ENCODE measurements around the gene RALY.

The RALY gene

DNA sequence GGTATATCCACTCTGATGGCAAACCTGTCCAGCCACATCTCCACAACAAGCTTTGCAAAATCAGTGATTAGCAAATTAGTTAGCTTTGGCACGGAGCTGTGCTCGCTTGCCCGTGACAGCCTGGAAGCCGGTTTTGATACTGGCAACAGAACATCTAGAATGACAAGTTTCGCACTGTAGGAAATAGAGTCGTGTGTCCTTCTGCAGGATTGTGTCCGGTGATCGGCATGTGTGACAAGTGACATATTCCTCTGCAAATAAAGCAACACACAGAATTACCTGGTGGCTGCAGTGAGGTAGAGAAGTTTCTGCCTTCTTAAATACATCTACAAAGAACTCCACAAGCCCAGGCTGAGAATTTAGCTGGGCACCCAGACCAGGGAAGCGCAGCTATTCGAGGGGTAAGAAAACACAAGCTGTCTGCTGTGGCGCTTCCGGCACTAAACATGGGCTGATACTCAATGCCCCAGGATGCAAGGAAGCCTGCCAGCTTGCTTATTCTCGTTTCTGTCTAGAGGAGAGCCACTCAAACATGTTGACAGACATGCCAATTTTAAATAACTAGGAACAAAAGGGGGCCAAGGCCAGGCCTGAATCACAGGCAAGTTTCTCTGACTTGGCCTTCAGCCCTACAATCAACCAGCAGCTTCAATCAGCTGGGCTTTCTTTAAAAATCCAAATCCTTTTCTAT lies 96.1 kb downstream of the RALY start:
- TF ChIP-seq OSR1 (CRISPR knock-in tag; IDR thresholded peaks at IDR 0.05) (no peak), CSDC2 (CRISPR knock-in tag; IDR thresholded peaks at IDR 0.05) (no peak), ZNF70 (CRISPR knock-in tag; IDR thresholded peaks at IDR 0.05) (no peak), ZFP3 (CRISPR knock-in tag; IDR thresholded peaks at IDR 0.05) (no peak), ZNF565 (CRISPR knock-in tag; conservative IDR thresholded peaks at IDR 0.05; ENCODE audit: low read depth) (no peak), TCF4 (CRISPR knock-in tag; IDR thresholded peaks at IDR 0.05; ENCODE audit: borderline replicate concordance) (no peak), ESRRG (CRISPR knock-in tag; IDR thresholded peaks at IDR 0.05) (no peak), TOX (CRISPR knock-in tag; IDR thresholded peaks at IDR 0.05; ENCODE audit: borderline replicate concordance) (no peak), POU6F1 (CRISPR knock-in tag; IDR thresholded peaks at IDR 0.05; ENCODE audit: borderline replicate concordance, low read depth) (no peak), ARNTL (CRISPR knock-in tag; IDR thresholded peaks at IDR 0.05; ENCODE audit: borderline replicate concordance, low read depth) (no peak), SNAI2 (CRISPR knock-in tag; IDR thresholded peaks at IDR 0.05) (no peak), BACH2 (CRISPR knock-in tag; IDR thresholded peaks at IDR 0.05; ENCODE audit: borderline replicate concordance) (no peak), TSHZ2 (CRISPR knock-in tag; IDR thresholded peaks at IDR 0.05) (no peak)
- TF ChIP-seq, protein P1, sequence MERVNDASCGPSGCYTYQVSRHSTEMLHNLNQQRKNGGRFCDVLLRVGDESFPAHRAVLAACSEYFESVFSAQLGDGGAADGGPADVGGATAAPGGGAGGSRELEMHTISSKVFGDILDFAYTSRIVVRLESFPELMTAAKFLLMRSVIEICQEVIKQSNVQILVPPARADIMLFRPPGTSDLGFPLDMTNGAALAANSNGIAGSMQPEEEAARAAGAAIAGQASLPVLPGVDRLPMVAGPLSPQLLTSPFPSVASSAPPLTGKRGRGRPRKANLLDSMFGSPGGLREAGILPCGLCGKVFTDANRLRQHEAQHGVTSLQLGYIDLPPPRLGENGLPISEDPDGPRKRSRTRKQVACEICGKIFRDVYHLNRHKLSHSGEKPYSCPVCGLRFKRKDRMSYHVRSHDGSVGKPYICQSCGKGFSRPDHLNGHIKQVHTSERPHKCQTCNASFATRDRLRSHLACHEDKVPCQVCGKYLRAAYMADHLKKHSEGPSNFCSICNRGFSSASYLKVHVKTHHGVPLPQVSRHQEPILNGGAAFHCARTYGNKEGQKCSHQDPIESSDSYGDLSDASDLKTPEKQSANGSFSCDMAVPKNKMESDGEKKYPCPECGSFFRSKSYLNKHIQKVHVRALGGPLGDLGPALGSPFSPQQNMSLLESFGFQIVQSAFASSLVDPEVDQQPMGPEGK (CRISPR knock-in tag; IDR thresholded peaks at IDR 0.05; ENCODE audit: borderline replicate concordance), result no peak
- no peak for ATAC-seq

- ATAC-seq, result no peak
- TF ChIP-seq ZNF565 (CRISPR knock-in tag; conservative IDR thresholded peaks at IDR 0.05; ENCODE audit: low read depth) (no peak), CSDC2 (CRISPR knock-in tag; IDR thresholded peaks at IDR 0.05) (no peak), GLIS3 (CRISPR knock-in tag; IDR thresholded peaks at IDR 0.05) (no peak), TSHZ2 (CRISPR knock-in tag; IDR thresholded peaks at IDR 0.05) (no peak), POU6F1 (CRISPR knock-in tag; IDR thresholded peaks at IDR 0.05; ENCODE audit: borderline replicate concordance, low read depth) (no peak), ZNF70 (CRISPR knock-in tag; IDR thresholded peaks at IDR 0.05) (no peak), ARNTL (CRISPR knock-in tag; IDR thresholded peaks at IDR 0.05; ENCODE audit: borderline replicate concordance, low read depth) (no peak), ZFP3 (CRISPR knock-in tag; IDR thresholded peaks at IDR 0.05) (no peak), ESRRG (CRISPR knock-in tag; IDR thresholded peaks at IDR 0.05) (no peak), ZFP30 (CRISPR knock-in tag; IDR thresholded peaks at IDR 0.05) (no peak), TOX (CRISPR knock-in tag; IDR thresholded peaks at IDR 0.05; ENCODE audit: borderline replicate concordance) (no peak), ZNF8 (CRISPR knock-in tag; IDR thresholded peaks at IDR 0.05) (no peak), ZC3H10 (CRISPR knock-in tag; IDR thresholded peaks at IDR 0.05) (no peak), TCF4 (CRISPR knock-in tag; IDR thresholded peaks at IDR 0.05; ENCODE audit: borderline replicate concordance) (no peak)
- TF ChIP-seq, protein P2, sequence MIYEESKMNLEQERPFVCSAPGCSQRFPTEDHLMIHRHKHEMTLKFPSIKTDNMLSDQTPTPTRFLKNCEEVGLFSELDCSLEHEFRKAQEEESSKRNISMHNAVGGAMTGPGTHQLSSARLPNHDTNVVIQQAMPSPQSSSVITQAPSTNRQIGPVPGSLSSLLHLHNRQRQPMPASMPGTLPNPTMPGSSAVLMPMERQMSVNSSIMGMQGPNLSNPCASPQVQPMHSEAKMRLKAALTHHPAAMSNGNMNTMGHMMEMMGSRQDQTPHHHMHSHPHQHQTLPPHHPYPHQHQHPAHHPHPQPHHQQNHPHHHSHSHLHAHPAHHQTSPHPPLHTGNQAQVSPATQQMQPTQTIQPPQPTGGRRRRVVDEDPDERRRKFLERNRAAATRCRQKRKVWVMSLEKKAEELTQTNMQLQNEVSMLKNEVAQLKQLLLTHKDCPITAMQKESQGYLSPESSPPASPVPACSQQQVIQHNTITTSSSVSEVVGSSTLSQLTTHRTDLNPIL (CRISPR knock-in tag; IDR thresholded peaks at IDR 0.05; ENCODE audit: low read depth), result no peak
Measured at GRCh38 chr20:34090645-34091044, 96.9 kb downstream of the RALY start.
